Measurements from ENCODE around the gene KLK1. TPM values are rescaled to one million over a fixed set of nuclear protein-coding genes. Genes with fewer than 3 reads are reported as not detected.
"Not testable (repeated sequence)": the region's sequence is repeated elsewhere in the genome, so short reads cannot be mapped to it uniquely, and the experiment has no call there.

The KLK1 gene
- total RNA-seq, 1 donor from 2014 or later: 2.5 TPM

GRCh38 chr19:50773454-50773853 lies 50.1 kb downstream of the KLK1 start:
- H3K36me3 Mint-ChIP-seq (ENCODE audit: low read depth); DNase-seq (ENCODE audit: low spot score); H3K27ac Mint-ChIP-seq; H3K9me3 Mint-ChIP-seq; H3K4me1 Mint-ChIP-seq (ENCODE audit: low read depth); intact Hi-C loops (cut with micrococcal nuclease); H3K4me3 Mint-ChIP-seq: not testable (repeated sequence)
- peaks cover 18% of the 10 kb centered on the region for H3K27me3 Mint-ChIP-seq (ENCODE audit: insufficient read depth)

GRCh38 chr19:50772912-50773311 lies 50.7 kb downstream of the KLK1 start:
- H3K27me3 Mint-ChIP-seq (ENCODE audit: insufficient read depth): peaks cover 14% of the 10 kb centered on the region

GRCh38 chr19:50772476-50772875 lies 51.1 kb downstream of the KLK1 start:
- intact Hi-C loops (cut with micrococcal nuclease): no loop called here
- H3K9me3 Mint-ChIP-seq: no peaks in the 10 kb centered on the region
- no peaks in the 10 kb centered on the region for H3K36me3 Mint-ChIP-seq (ENCODE audit: low read depth)
- no peak for DNase-seq (ENCODE audit: low spot score)
- H3K4me1 Mint-ChIP-seq (ENCODE audit: low read depth): no peaks in the 10 kb centered on the region
- H3K27ac Mint-ChIP-seq: no peak overlapping the region
- H3K4me3 Mint-ChIP-seq: no peak overlapping the region
- peaks cover 11% of the 10 kb centered on the region for H3K27me3 Mint-ChIP-seq (ENCODE audit: insufficient read depth)

More at GRCh38 chr19:50772912-50773311, 50.7 kb downstream of the KLK1 start:
- intact Hi-C loops (cut with micrococcal nuclease); H3K27ac Mint-ChIP-seq; H3K4me3 Mint-ChIP-seq; H3K9me3 Mint-ChIP-seq; DNase-seq (ENCODE audit: low spot score); H3K36me3 Mint-ChIP-seq (ENCODE audit: low read depth); H3K4me1 Mint-ChIP-seq (ENCODE audit: low read depth): not testable (repeated sequence)

- Mint-ChIP-seq H3K27ac (no peak overlapping the region), H3K27me3 (ENCODE audit: insufficient read depth) (peaks cover 2% of the 10 kb centered on the region), H3K4me3 (no peak overlapping the region), H3K4me1 (ENCODE audit: low read depth) (no peaks in the 10 kb centered on the region), H3K36me3 (ENCODE audit: low read depth) (no peaks in the 10 kb centered on the region), H3K9me3 (no peaks in the 10 kb centered on the region)
- intact Hi-C loops (cut with micrococcal nuclease): no loop called here
- no peak for DNase-seq (ENCODE audit: low spot score)
These were observed 52.7 kb downstream of the KLK1 start for GRCh38 chr19:50770888-50771287.

- DNase-seq (ENCODE audit: low spot score); H3K9me3 Mint-ChIP-seq; H3K27me3 Mint-ChIP-seq (ENCODE audit: insufficient read depth); H3K4me1 Mint-ChIP-seq (ENCODE audit: low read depth); H3K27ac Mint-ChIP-seq; H3K4me3 Mint-ChIP-seq; H3K36me3 Mint-ChIP-seq (ENCODE audit: low read depth); intact Hi-C loops (cut with micrococcal nuclease): not testable (repeated sequence)
These were observed 53.4 kb downstream of the KLK1 start, which contains the start of gene GPR32 for GRCh38 chr19:50770164-50770563. TSS of gene GPR32 (plus strand) at chr19:50770464. CDS start at chr19:50770601, 137 bp downstream.

Other genes starting within 250 kb of the KLK1 start
- gene SYT3, start 183.9 kb downstream of the KLK1 start, total RNA-seq: not detected in 2 replicates
- not detected in 2 replicates for gene C19orf81, start 174.3 kb downstream of the KLK1 start, total RNA-seq
- not detected in 2 replicates for gene SHANK1, start 104.0 kb downstream of the KLK1 start, total RNA-seq
- gene CLEC11A, start 100.4 kb downstream of the KLK1 start, total RNA-seq: 0.75 and 0.83 TPM in 2 replicates
- gene GPR32, start 53.3 kb downstream of the KLK1 start, total RNA-seq: not detected in 2 replicates
- gene ACP4, start 33.4 kb downstream of the KLK1 start, total RNA-seq: not detected in 2 replicates
- not detected in 2 replicates for gene KLK15, start 9.8 kb upstream of the KLK1 start, total RNA-seq
- gene KLK3, start 31.1 kb upstream of the KLK1 start, total RNA-seq: not detected in 2 replicates
- gene KLK2, start 49.7 kb upstream of the KLK1 start, total RNA-seq: not detected in 2 replicates
- not detected in 2 replicates for gene KLK4, start 87.6 kb upstream of the KLK1 start, total RNA-seq
- gene KLK5, start 129.3 kb upstream of the KLK1 start, total RNA-seq: not detected in 2 replicates
- not detected in 2 replicates for gene KLK6, start 145.8 kb upstream of the KLK1 start, total RNA-seq
- gene KLK7, start 160.1 kb upstream of the KLK1 start, total RNA-seq: not detected in 2 replicates
- not detected in 2 replicates for gene KLK8, start 177.8 kb upstream of the KLK1 start, total RNA-seq
- not detected in 2 replicates for gene KLK10, start 195.9 kb upstream of the KLK1 start, total RNA-seq
- not detected in 2 replicates for gene KLK11, start 202.8 kb upstream of the KLK1 start, total RNA-seq
- not detected in 2 replicates for gene KLK12, start 211.2 kb upstream of the KLK1 start, total RNA-seq
- gene KLK13, start 241.3 kb upstream of the KLK1 start, total RNA-seq: not detected in 2 replicates